ENCODE measurements around the gene TPSB2. TPM values are rescaled to one million over a fixed set of nuclear protein-coding genes. Genes with fewer than 3 reads are reported as not detected.

The TPSB2 gene
- total RNA-seq, 1 experiment from 2014 or later, result not detected

DNA sequence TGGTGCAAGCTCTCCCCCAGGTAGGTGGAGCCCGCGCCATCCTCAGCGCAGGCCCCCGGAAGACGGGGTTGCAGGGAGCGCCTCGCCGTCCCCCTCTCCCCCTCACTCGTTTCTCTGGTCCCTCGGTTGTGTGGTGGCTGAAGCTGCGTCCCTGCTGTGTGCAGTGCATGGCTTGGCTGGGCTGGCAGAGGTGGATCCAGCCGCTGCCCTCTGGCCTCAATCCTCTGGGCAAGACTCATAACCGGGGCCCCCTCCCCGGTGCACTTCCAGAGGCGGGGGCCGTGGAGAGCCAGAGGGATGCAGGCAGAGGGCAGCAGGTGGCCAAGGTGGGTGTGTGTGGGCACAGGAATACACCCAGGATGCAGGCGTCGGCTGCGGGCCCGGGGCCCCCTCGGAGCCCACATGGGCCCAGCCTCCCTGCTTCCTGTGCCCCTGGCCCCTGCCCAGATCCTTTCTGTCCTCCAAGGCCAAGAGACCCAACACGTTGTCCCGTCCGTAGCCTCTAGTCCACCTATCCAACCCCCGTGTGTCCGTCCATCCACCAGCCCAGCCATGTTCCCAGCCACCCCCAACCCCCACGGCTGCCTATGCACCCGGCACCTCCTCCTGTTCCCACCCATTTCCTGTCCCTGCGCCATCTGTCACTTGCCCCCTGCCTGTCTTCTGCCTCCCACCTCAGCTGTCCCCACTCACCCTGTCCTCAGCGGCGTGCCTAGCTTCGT is 14.2 kb downstream of the TPSB2 start:
- Histone ChIP-seq H3K9ac (ENCODE audit: low read length) (no peak overlapping the region), H3K4me3 (replicated peaks in 1 of 2; ENCODE audit: low read depth in 1 of 2, low read length in 2 of 2) (no peak overlapping the region), H3K79me2 (ENCODE audit: insufficient read depth, low read length) (no peaks in the 10 kb centered on the region), H3K9me3 (ENCODE audit: control insufficient read depth in 1 of 2, insufficient read depth in 1 of 2, low read depth in 1 of 2, low read length in 2 of 2) (no peaks in the 10 kb centered on the region), H4K20me1 (ENCODE audit: insufficient read depth) (no peaks in the 10 kb centered on the region), H3K4me2 (ENCODE audit: low read length) (no peak overlapping the region), H3K36me3 (ENCODE audit: control insufficient read depth in 1 of 2, insufficient read depth in 2 of 2, low read length in 2 of 2) (no peaks in the 10 kb centered on the region; a peak in 1 of 4 replicates), H3K27ac (ENCODE audit: low read depth, low read length) (no peak overlapping the region), H3K9me2 (ENCODE audit: insufficient read depth) (no peaks in the 10 kb centered on the region), H3K4me1 (ENCODE audit: control insufficient read depth in 1 of 2, insufficient read depth in 2 of 2, low read length in 2 of 2) (no peaks in the 10 kb centered on the region), H3K27me3 (ENCODE audit: insufficient read depth, low read length) (no peaks in the 10 kb centered on the region), H2AFZ (ENCODE audit: low read depth, low read length, poor library complexity, severe bottlenecking) (no peak overlapping the region)
- DNase-seq (ENCODE audit: low read depth, low spot score), result no peak
- CTCF ChIA-PET, result no interaction called here
- BruUV-seq (replicated peaks), result no TSS peak
- POLR2A ChIA-PET, result no interaction called here
- ATAC-seq, result no peak
- intact Hi-C loops (cut with micrococcal nuclease), result no loop called here
- RAD21 ChIA-PET (ENCODE audit: low non-redundant PET in 1 of 2, low total read pairs in 2 of 2, uncharacterized antibody in 2 of 2, unreplicated experiment in 2 of 2), result no interaction called here
- no peak for TF ChIP-seq JUND (IDR thresholded peaks at IDR 0.05)
- no peak for TF ChIP-seq YY1 (IDR thresholded peaks at IDR 0.05; ENCODE audit: extremely low read depth, insufficient replicate concordance, low read depth, low read length)
- TF ChIP-seq EZH2 (IDR thresholded peaks at IDR 0.05), result no peak

DNA sequence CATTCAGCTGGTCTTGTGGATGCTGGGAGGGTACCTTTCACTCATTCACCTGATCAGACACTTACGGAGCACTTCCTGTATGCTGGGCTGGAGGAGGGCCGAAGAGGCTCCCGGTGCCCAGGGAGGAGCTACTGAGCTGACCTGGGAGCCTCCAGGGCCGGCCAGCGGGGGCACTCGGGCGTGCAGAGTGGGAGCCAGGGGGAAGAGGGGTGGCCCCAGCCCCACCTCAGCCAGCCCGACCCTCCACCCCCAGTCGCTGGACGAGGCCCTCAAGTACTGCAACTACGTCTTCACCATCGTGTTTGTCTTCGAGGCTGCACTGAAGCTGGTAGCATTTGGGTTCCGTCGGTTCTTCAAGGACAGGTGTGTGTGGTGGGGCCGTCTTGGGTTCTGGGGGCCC is 15.3 kb downstream of the TPSB2 start:
- ChIA-PET POLR2A (no interaction called here), RAD21 (ENCODE audit: low non-redundant PET in 1 of 2, low total read pairs in 2 of 2, uncharacterized antibody in 2 of 2, unreplicated experiment in 2 of 2) (no interaction called here), CTCF (no interaction called here)
- Histone ChIP-seq H2AFZ (ENCODE audit: low read depth, low read length, poor library complexity, severe bottlenecking) (no peak overlapping the region), H3K79me2 (ENCODE audit: insufficient read depth, low read length) (no peaks in the 10 kb centered on the region), H3K4me1 (ENCODE audit: control insufficient read depth in 1 of 2, insufficient read depth in 2 of 2, low read length in 2 of 2) (no peaks in the 10 kb centered on the region), H4K20me1 (ENCODE audit: insufficient read depth) (no peaks in the 10 kb centered on the region), H3K36me3 (ENCODE audit: control insufficient read depth in 1 of 2, insufficient read depth in 2 of 2, low read length in 2 of 2) (no peaks in the 10 kb centered on the region; a peak in 1 of 4 replicates), H3K4me2 (ENCODE audit: low read length) (no peak overlapping the region), H3K9me2 (ENCODE audit: insufficient read depth) (no peaks in the 10 kb centered on the region), H3K27me3 (ENCODE audit: insufficient read depth, low read length) (no peaks in the 10 kb centered on the region), H3K27ac (ENCODE audit: low read depth, low read length) (no peak overlapping the region), H3K4me3 (replicated peaks in 1 of 2; ENCODE audit: low read depth in 1 of 2, low read length in 2 of 2) (no peak overlapping the region), H3K9ac (ENCODE audit: low read length) (no peak overlapping the region), H3K9me3 (ENCODE audit: control insufficient read depth in 1 of 2, insufficient read depth in 1 of 2, low read depth in 1 of 2, low read length in 2 of 2) (no peaks in the 10 kb centered on the region)
- intact Hi-C loops (cut with micrococcal nuclease), result no loop called here
- no TSS peak for BruUV-seq (replicated peaks)
- no peak for ATAC-seq
- DNase-seq (ENCODE audit: low read depth, low spot score), result no peak
- TF ChIP-seq, protein P1, sequence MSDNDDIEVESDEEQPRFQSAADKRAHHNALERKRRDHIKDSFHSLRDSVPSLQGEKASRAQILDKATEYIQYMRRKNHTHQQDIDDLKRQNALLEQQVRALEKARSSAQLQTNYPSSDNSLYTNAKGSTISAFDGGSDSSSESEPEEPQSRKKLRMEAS (IDR thresholded peaks at IDR 0.05), result no peak
- TF ChIP-seq EGR1 (IDR thresholded peaks at IDR 0.05; ENCODE audit: low read depth) (no peak), RAD21 (IDR thresholded peaks at IDR 0.05; ENCODE audit: low read depth) (no peak), CEBPB (IDR thresholded peaks at IDR 0.05; ENCODE audit: low read depth) (no peak), POLR2A (IDR thresholded peaks at IDR 0.05; ENCODE audit: borderline replicate concordance, extremely low read depth, insufficient read depth, insufficient read length) (no peak), FOSL1 (IDR thresholded peaks at IDR 0.05; ENCODE audit: low read depth) (no peak), SIN3A (IDR thresholded peaks at IDR 0.05; ENCODE audit: low read depth) (no peak), ZNF274 (IDR thresholded peaks at IDR 0.05; ENCODE audit: low read depth, low read length) (no peak), ZFX (IDR thresholded peaks at IDR 0.05) (no peak), SRF (IDR thresholded peaks at IDR 0.05; ENCODE audit: low read depth) (no peak)
- TF ChIP-seq, protein P2, sequence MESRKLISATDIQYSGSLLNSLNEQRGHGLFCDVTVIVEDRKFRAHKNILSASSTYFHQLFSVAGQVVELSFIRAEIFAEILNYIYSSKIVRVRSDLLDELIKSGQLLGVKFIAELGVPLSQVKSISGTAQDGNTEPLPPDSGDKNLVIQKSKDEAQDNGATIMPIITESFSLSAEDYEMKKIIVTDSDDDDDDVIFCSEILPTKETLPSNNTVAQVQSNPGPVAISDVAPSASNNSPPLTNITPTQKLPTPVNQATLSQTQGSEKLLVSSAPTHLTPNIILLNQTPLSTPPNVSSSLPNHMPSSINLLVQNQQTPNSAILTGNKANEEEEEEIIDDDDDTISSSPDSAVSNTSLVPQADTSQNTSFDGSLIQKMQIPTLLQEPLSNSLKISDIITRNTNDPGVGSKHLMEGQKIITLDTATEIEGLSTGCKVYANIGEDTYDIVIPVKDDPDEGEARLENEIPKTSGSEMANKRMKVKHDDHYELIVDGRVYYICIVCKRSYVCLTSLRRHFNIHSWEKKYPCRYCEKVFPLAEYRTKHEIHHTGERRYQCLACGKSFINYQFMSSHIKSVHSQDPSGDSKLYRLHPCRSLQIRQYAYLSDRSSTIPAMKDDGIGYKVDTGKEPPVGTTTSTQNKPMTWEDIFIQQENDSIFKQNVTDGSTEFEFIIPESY (IDR thresholded peaks at IDR 0.05; ENCODE audit: extremely low read depth, insufficient replicate concordance, low read length), result no peak
- TF ChIP-seq, protein P3, sequence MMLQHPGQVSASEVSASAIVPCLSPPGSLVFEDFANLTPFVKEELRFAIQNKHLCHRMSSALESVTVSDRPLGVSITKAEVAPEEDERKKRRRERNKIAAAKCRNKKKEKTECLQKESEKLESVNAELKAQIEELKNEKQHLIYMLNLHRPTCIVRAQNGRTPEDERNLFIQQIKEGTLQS (IDR thresholded peaks at IDR 0.05), result no peak
- TF ChIP-seq, protein P4, sequence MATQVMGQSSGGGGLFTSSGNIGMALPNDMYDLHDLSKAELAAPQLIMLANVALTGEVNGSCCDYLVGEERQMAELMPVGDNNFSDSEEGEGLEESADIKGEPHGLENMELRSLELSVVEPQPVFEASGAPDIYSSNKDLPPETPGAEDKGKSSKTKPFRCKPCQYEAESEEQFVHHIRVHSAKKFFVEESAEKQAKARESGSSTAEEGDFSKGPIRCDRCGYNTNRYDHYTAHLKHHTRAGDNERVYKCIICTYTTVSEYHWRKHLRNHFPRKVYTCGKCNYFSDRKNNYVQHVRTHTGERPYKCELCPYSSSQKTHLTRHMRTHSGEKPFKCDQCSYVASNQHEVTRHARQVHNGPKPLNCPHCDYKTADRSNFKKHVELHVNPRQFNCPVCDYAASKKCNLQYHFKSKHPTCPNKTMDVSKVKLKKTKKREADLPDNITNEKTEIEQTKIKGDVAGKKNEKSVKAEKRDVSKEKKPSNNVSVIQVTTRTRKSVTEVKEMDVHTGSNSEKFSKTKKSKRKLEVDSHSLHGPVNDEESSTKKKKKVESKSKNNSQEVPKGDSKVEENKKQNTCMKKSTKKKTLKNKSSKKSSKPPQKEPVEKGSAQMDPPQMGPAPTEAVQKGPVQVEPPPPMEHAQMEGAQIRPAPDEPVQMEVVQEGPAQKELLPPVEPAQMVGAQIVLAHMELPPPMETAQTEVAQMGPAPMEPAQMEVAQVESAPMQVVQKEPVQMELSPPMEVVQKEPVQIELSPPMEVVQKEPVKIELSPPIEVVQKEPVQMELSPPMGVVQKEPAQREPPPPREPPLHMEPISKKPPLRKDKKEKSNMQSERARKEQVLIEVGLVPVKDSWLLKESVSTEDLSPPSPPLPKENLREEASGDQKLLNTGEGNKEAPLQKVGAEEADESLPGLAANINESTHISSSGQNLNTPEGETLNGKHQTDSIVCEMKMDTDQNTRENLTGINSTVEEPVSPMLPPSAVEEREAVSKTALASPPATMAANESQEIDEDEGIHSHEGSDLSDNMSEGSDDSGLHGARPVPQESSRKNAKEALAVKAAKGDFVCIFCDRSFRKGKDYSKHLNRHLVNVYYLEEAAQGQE (IDR thresholded peaks at IDR 0.05; ENCODE audit: low read depth), result no peak
